ENCODE data around the gene RPS21.
"Not testable (repeated sequence)": the region's sequence is repeated elsewhere in the genome, so short reads cannot be mapped to it uniquely, and the experiment has no call there.

Gene RPS21

DNA sequence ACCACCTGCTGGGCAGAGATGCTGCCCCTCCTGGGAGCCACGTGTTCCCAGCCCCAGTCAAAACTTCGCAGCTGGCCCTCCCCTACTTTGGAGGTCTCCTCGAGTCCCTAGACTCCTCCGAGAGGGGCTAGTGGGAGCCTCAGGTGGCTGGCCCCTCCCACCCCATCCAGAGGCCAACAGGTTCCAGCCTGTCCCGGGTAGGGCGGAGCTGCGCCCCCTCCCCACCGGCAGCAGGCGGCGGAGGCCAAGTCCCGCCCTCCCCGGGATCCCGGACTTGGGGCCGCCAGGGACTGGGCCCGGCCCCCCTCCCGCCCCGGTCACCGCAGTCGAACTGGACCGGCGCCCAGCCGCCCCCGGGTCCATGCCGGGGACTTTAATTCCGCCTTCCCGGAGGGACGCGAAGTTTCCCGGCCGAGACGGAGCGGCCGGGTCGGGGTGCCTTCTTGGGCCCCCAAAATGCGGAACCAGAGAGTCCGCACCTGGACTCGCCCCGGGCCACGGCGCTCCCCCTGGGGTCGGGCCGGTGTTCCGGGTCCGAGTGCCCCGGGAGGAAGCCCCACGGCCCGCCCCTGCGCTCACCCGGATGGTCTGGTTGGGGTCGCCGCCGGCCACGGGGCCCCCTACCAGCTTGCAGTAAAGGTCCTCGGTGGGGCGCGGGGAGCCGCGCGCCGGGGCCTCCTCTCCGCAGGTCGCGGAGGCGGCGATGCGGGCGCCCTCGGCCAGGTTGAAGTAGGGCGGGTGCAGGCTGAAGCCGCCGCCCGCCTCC lies 20.4 kb upstream of the RPS21 start:
- DNase-seq = no peak

DNA sequence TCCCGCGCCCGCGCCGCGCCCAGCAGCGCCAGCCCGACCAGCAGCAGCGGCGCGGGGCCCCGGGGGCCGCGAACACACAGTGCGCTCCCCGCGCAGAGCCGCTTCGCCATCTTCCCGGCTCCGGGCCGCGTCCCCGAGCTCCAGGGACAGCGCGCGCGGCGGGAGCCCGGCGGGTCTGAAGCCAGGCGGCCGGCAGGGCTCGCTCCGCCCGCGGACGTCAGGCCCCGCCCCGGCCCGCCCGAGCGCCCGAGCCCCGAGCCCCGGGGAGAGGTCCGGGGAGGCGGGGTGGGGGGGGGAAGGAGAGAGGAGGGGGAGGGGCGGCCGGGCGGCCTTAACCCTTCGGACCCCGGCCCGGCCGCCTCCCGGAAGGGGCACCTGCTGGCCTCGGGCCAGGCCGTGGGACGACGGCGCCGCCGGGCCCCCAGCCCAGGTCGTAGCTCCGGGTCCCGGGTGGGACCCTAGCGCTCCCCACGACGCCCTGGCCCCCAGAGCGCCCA lies 19.7 kb upstream of the RPS21 start, which contains the start of gene LAMA5:
LAMA5 (minus strand) TSS at position 177 of the 497 bp plus-strand sequence; CDS start at position 110, 67 bp downstream.
- no peak for DNase-seq

DNA sequence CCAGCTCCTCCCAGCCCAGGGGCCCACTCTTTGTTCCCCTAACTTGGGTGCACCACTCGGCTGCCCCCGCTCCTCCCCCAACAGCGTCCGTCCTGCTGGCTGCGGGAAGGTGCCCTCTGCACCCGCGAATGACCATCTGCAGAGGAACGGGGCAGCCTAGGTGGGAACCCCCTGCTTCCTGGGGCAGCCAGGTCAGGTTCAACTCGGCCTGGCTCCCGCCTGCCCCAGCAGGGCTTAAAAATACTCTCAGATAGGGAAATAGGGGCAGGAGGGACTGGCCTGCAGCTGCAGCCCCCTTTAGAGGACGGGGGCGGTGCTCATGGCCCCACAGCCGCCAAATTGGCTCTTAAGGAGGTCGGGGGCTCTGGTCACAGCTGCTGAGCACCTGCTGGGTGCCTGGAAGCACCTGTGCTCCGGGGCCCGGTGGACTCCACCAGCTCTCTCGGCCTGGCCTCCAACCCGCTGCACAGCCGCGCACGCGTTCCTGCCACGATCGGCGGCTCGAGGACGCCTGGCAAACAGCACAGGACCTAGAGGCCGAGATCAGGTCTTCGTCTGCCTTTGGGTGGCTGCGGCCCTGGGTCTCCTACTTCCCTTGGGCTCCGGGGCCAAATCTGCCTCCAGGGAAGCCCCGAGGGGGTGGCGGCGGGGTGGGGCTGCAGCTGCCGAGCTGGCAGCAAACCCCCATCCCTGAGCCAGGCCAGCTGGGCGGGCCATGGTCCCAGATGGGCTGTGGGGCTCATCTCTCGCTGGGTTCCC lies 19.1 kb upstream of the RPS21 start:
- DNase-seq = no peak

DNA sequence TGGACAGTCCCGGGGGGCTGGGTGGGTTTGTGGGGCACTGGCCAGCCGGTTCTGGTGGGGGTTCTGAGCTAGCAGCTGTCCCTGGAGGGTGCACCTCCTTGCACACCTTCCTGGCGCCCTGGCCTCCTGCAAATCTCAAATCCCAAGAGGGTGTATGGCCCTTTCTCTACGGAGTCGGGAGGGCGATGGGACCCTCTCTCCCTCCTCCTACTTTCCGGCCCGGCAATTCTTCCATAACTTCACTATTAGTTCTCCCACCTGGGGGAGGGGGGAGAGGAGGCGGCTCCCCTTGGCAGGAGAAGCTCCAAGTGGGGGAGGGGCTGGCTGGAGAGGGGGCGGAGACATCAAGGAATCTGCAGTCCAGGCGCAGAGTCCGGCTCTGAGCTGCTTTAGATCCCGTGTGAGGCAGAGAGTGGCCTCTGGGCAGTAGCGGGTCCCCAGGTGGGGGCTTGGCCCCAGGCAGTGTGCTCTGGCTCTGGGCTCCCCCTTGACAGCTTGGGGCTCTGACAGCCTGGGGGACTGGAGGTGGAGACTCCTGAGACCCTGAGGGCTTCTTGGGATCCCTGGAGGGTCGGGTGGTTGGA lies 18.4 kb upstream of the RPS21 start:
- peak; percentile 18 for DNase-seq

DNA sequence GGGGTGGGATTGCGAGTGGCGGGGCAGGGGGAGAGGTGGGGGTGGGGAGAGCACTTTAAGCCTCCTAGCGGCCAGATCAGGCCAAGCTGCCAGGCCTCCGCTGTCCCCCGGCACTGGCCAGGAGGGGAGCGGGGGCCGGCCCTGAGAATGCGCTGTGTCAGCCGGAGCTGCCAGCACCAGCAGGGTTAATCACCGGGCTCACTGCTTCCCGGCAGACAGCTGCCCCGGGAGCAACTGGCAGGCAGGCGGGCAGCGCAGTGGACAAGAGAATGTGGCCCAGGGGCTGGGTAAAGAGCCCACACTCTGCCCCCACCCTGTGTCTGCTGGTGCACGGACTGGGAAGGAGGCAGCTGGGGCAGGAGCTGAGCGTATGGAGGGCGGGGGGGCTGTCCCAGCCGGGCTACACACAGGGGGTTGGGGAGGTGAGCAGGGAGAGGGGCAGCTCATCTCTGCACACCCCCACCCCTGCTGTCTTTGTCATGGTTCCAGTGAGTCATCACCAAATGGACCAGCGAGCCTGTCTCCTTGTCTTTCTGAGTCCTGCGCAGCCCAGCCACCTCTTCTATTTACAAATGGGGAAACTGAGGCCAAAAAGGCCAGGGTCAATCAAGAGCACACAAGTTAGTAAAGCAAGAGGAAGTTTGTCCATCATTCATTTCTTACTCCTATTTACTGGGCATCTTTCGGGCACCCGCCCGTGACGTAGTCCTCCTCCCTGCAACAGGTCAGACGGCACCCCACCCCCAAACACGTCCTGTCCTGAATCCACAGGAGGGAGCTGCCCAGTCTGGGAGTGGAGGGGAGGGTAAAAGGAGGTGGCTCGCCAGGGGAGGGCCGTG lies 17.7 kb upstream of the RPS21 start:
- DNase-seq = peak; percentile 25

DNA sequence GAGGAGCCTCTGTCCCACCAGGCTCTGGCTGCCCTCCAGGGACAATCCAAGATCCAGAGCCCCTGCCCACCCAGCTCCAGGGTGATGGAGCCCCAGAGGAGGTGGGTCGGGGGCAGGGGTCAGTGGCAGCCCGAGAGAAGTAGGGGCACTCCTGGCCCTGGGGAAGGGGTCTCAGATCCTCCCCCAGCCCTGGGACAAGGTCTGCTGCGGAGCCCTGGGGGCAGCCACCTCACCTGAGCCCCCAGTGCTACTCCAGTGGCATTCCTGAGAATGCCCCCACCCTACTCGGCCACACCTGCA lies 17.1 kb upstream of the RPS21 start:
- DNase-seq = no peak

GRCh38 chr20:62370115-62370806 lies 16.6 kb upstream of the RPS21 start:
- peak; percentile 89 for DNase-seq

DNA sequence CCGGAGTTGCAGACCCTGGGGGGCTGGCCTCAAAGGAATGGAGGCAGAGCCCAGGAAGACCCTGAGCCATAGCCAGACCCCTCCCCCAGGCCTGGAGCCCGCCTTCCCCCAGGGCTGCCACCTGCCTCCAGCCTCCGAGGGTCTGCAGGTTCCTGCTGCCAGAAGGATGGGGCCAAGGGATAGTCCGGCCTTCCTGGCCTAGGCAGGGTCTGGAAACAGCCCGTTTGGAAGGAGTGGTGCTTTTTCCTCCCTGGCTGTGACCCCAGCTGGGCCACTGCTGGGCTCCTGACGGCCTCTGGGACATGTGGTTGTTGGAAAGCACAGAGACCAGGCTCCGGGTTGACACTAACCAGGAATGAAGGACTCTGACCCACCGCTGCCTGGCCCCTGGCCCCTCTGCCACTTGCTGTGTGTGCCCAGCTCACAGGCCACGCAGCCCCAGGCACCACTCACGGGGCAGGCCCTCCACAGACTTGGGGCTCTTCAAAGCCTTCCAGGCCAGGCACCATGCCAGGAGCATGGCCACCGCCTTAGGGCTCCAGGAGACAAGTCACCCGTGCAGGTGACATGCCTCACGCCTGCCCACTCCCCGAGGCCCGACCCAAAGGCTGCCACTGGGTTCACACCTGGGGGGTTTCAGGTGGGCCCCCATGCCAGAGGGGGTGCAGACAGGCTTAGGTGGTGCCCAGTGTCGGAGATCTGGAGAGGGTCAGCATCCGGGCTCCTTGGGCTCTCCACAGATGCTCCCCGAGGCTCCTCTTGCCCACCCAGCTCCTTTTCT lies 15.9 kb upstream of the RPS21 start:
- no peak for DNase-seq

- DNase-seq = no peak
Observed at GRCh38 chr20:62371588-62372041, 15.3 kb upstream of the RPS21 start.

GRCh38 chr20:62372042-62372993 lies 14.6 kb upstream of the RPS21 start:
- no peak for DNase-seq

GRCh38 chr20:62373631-62374179 lies 13.2 kb upstream of the RPS21 start:
- DNase-seq = not testable (repeated sequence)

DNA sequence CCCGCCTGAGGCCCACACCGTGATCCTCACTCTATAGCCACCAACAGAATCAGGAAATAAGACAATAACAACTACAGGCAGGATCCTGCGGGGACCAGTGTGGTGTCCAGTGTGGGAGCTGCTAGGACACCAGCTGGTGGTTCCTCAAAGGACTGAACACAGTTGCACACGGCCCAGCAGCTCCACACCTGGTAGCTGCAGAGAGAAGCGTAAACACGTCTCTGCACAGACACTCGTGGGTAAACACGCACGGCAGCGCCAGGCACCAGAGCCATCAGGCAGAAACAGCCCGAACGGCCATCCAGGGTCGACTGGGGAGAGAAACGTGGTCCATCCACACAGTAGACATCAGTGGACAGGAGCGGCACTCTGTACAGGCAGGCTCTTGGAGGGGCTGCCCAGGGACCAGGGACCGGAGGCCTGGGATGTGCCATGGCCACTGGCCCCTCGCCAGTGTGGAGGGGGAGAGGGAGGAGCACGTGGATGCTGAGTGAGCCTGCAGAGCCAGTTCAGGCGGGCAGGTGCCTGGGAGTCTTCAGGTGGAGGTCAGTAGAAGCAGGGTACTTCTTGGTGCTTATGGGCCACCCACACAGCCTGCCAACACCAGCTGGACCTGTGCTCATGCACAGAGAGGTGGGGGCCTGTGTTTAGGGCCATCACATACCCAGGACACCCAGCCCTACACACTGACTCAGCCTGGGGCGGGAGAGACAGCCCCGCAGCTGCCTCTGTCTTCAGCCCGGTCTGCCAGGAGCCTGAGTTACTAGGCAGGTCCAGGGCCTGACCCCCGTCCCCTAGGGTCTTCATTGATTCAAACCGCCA lies 12.4 kb upstream of the RPS21 start:
- DNase-seq = no peak

DNA sequence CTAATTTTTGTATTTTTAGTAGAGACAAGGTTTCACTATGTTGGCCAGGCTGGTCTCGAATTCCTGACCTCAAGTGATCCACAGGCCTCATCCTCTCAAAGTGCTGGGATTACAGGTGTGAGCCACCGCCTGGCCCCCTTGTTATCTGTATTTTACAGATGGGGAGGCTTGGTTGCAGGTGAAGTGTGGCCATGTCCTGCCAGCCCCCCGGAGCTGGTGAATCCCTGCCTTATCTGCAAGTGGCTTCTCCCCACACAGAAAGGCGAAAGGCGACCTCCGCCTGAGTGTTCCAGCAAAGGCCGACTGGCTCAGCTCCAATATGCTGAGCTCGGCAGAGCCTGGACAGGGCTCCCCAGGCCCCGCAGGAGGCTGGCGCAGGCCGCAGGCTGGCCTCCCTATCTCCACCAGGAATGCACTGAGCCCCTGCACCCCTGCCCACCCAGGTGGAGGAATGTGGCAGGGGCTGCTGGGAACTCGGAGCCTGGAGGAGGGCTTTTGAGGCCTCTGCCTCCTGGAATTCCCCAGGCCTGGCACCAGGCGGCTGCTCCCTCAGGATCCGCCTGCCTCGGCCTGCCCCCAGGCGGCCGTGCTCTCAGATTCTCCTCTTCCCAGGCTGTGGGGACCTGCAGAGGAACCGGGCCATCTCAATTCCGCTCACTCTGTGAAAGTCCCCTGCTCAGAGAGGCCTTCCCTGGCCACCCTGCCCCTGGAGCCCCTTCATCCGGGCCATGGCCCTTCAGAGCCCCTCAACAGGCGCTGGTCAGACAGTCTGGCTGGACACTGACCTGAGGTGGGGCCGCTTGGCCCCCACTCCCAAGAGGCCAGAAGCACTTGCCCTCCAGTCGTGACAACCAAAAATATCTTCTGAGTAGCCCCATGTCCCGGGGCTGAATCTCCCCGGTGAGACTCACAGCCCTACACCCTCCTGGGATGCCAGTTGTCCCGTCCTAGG lies 10.5 kb upstream of the RPS21 start:
- peak; percentile 45 for DNase-seq

GRCh38 chr20:62377064-62377461 lies 9.8 kb upstream of the RPS21 start:
- DNase-seq = no peak

GRCh38 chr20:62377615-62378178 lies 9.2 kb upstream of the RPS21 start:
- DNase-seq = no peak

DNA sequence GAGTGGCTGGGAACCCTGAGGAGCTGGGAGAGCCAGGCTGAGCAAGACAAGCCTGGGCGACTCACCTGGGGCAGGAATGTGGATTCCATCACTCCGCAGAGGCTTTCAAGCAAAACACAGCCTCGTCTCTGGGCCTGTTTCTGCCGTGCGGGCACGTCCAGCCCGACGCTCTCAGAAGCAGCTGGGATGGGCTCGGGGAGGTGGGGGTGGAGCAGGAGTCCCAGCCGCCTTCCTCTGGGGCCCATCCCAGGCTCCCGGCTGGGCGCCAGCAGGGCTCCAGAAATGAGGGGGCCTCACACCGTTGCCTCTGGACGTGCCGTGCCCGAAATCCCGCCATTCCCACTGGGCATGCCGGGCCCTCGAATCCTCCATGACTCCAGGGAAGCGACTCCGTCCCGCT lies 8.7 kb upstream of the RPS21 start:
- DNase-seq = no peak

DNA sequence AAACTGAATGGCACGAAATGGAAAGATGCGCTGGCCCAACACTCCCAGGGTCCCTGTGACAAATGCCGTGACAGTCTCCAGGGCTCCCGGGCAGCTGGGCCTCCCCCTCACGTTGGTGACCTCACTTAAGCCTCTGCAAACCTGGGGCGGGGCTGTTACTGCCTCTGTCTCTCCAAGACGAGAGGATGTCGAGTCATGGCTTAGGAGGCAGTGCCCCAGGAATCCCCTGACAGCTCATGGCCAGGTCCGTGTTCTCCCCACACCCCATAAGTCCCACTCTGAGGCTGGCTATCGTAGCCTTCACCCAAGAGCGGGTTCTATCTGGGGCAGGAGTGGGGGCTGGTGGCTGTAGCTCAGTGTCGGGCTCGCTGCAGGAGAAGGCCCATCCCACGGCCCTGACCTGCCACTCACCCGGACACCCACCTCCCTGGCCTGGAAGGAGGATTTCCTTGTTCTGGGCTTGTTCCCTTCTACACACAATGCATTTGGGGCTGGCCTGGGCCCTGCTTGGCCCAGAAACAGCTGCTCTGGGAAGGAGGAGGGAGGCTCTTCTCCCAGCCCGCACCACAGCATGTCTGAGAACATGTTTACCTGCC lies 5.6 kb upstream of the RPS21 start:
- DNase-seq = peak; percentile 54
